ENCODE results near the gene FAM120B.

FAM120B gene

DNA sequence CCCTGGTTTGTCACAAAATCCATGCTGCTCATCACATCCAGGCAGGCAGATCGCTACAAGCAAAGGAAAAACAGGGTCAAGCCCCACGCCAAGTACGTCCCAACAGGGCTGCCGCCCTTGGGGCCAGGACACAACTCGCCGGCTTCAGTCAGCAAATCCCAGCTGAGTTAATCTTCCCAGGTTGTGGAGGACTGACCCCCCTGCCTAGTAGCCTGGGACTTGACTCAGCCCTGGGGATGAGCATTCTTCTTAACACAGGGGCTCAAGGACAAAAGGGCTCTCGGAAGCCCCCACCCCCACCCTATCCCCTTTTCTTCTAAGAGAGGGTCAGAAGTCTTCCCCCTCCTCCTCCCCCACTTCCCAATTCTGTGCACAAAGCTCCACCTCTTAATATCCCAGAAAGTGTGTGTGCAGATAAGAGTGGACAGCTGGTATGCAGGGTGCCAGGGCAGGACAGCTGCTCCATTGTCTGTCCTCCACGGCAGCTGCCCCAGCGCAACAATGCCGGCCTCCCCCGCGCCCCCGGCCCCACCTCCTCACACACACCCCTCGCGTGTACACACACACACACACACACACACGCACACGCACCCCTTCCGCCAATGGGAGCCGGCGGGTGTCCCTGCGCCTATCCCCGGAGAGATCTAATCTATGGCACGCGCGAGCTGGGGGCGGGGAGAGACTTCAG, 20.2 kb upstream of the FAM120B start:
- DNase-seq (ENCODE audit: low read depth in 2 of 2) = no peak

DNA sequence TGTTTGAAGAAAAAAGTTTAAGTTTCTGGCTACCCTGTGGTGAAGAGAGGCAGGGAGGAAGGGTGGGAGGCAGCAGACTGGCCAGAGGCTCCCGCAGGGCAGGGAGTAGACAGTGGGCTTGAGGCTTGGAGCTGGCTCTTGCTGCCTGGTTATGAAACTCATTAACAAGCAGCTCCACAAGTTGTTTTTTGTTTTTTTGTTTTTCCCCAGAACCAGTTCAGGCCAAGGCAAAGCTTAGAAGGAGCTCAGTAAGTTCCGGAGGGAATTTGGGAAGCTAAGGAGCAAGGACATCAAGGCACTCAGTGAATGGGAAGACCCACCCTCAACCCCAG, 19.7 kb upstream of the FAM120B start:
- DNase-seq (ENCODE audit: low read depth in 2 of 2) = no peak

- no peak for DNase-seq (ENCODE audit: low read depth in 2 of 2)
Measured at GRCh38 chr6:170287371-170287876, 19.1 kb upstream of the FAM120B start.

- DNase-seq (ENCODE audit: low read depth in 2 of 2) = no peak
Measured at GRCh38 chr6:170288091-170288631, 18.4 kb upstream of the FAM120B start.

DNA sequence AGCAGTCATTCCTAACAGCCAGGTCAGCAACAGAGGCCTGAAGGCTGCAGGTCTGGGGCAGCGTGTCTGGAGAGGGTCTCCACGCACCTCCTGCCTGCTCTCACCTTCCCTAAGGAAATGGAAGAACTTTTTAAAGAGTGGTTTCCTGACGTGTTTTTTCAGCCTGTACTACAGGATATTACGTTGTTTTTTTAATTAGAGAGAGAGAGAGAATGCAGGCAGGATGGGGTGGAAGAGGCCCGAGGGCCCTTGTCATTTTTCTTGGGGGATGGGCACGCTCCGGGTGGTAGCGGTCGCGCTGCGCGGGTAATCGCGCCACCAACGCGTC, 17.7 kb upstream of the FAM120B start:
- no peak for DNase-seq (ENCODE audit: low read depth in 2 of 2)

DNA sequence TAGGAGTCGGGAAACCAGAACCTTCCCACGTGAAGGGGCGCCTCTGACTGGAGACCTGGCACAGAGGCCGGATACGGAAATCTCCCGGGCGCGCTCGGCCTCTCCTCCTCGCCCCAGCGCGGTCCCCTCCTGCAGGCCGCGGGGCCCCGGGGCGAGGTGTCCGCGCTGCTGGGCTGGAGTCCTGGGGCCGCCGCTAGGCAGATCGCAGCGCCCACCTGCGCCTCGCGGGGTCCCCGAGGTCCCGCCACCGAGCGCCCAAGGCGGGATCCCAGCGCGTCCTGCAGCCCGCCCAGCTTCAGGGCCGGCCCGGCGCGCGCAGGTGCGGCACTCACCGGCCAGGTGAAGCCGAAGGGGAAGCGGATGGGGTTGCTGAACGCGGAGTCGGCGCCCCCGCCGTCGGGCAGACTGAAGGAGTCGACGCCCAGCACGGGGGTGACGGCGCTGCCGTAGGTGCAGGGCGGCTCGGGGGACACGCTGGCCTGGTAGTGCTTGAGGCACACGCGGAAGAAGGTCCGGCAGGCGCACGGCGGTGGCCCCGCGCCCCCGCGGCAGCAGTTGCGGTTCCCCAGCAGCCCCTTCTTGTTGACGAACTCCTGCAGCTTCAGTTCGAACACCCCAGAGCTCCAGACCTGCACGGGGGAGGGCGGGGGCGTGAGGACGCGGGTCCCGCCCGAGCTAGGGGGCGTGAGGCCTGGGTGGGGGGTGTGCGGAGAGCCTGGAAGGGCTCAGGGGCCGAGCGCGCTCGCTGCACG, 17.2 kb upstream of the FAM120B start:
- DNase-seq (ENCODE audit: low read depth in 2 of 2) = no peak

DNA sequence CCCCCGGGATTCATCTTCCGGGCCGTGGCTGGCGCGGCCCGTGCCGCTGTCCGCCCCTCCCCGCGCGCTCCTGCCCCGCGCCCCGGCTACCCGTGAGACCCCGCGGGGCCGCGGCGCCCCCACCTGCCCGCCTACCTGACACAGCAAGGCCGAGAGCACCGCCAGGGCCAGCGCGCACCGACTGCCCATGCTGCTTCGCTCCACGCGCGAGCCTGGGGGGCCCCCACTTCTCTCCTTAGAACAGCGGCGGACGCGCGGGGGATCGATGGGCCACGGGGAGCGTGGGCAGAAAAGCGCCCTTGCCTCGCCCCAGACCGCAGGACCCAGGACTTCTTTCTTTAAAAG, 16.6 kb upstream of the FAM120B start:
- DNase-seq (ENCODE audit: low read depth in 2 of 2) = no peak

- DNase-seq (ENCODE audit: low read depth in 2 of 2) = no peak
Measured at GRCh38 chr6:170290296-170291128, 16.0 kb upstream of the FAM120B start, which contains the start of gene DLL1. TSS of gene DLL1 (minus strand) at chr6:170291078. CDS start at chr6:170290139, 939 bp downstream.

DNA sequence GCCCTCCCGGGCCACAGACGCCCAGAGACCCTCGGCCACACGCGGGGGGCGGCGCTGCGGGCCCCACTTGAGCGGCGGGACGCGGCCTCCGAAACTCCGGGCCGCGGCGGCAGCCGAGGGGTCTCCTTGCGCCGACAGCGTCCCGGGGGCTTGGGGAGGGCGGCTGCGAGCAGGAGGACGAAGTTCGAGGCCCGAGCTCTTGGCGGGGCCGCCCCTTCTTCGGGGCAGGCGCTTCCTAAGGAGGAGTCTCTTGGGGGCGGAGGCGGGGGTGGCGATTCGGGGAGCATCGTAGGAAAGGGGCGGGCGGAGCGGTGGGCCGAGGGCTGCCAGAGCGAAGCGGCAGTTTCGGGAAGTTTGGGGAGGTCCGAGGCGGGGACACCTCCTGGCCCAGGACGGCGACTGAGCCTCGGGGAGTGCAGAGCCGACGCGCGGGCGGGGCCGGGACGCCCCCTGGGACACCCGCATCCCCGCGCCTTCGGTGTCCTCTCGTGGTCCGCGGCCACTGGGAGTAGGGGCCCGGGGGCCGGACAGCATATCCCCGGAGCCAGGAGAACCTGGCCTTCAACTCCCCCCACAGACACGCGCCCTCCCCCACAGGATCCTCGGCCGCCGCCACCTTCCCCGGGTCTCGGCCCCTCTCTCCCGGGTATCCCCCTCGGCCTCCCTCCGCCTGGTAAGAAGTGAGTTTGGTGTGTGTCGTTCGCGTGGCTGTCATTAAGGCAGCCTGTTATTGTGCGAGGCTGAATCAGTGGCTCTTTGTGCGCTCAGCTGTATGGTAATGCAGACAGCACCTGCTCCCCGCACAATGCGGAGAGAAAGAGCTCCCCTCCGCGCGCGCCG, 15.1 kb upstream of the FAM120B start:
- no peak for DNase-seq (ENCODE audit: low read depth in 2 of 2)

DNA sequence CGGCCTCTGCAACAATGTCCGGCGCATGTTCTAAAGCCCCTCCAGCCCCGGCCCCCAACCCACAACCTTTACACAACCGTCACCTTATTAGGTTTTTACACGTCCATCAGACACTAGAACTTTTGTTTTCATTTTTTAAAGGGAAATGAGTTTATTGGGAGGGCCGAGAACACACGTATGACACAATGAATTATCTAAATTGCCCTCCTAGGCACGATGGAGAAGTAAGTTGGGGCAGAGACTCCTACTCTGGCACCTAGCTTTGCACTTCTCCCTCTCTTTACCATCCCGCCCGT, 14.5 kb upstream of the FAM120B start:
- no peak for DNase-seq (ENCODE audit: low read depth in 2 of 2)

DNA sequence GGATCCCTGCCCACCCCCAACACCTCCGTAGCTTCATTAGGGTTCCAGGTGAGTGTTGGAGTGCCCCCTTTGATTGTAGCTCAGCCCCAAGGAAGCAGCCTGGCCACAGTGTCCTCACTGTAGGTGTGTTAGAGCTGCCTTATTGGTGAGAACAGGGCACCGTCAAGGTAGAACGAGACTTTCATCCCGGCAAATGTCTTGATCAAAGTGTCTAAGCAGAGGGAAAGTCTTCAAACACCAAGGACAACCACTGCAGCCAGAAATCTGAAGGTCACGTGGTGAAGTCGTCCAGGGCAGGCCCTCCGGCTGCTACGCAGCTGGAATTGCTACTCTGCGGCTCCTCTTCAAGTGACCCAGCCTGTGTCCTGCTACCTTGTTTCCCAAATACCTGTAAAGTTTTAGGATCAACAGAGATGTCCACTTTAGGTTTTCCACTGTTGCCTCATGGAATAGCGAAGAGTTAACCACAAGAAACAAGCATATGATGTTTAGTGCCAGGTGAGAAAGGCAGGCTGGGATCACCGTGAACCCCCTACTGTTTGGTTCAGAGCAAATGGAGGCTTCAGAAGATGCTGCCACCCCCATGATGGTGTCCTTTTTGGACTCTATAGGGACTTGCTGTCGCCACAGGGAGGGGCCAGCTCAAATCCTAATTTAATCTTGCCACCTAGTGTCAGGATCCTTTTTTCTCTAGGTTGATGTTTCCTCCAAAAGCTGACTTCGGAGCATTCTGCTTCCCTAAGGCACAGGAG, 14.0 kb upstream of the FAM120B start:
- no peak for DNase-seq (ENCODE audit: low read depth in 2 of 2)

- no peak for DNase-seq (ENCODE audit: low read depth in 2 of 2)
Measured at GRCh38 chr6:170293341-170294231, 13.0 kb upstream of the FAM120B start.

DNA sequence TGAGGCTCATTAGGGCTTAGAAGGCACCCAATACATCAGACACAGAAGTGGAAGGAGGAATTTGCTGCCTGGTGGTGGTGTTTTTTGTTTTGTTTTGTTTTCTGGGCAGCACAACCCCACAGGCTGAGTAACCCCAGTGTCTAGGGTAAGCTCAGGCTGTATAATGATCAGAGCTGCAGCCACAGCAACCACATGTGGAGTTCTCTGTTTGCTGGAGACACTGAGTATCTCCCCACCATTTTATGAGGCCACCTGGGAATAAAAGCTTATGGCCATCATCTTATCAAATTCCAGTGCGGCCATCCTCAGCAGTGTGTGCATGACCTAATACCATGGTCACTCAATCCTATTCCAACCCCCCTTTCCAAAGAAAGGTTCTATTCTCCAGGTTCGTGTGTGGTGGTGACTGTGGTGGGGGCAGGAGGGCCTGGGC, 12.2 kb upstream of the FAM120B start:
- DNase-seq (ENCODE audit: low read depth in 2 of 2) = no peak

GRCh38 chr6:170294813-170295509, 11.6 kb upstream of the FAM120B start:
- DNase-seq (ENCODE audit: low read depth in 2 of 2) = no peak

DNA sequence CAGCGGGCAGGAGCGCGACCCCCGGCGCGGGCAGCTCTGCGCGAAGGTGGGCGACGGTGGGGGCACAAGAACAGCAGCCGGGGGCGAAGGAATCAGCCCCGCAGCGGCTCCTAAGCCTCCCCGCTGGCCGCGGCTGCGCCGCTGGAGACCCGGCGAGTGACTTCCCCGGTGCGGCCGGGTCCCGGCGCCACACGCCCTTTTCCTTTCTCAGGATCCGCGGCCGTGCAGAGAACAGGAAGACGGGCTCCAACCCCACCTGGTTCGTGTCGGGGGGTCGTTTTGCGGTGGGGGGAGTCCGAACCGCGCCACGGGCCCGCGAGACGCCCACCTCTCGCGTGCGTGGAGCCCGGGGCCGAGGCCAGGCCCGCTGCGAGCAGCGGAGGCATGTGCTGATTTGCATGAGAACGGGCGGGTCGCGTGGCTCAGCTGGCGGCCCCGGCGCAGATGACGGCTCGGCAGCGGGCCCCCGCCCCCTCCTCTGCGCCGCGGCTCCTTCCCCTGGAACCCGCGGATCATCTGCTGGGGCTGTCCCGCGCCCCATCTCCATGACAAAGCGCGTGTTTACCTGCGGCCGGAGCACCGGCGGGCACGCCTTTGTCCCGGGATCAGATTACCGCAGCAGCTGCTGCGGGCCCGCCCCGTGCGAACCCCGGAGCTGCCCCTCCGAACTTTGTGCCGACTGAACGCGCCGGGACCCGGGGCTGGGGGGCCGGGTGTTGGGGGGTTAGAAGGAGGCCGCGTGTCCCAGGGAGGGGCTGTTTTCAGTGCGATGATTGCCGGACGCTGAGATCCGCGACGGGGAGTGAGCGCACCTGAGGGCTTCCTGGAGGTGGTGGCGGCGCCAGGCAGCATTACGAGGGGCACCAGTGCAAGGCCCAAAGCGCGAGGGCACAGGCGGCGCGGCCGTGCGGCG, 10.8 kb upstream of the FAM120B start:
- DNase-seq (ENCODE audit: low read depth in 2 of 2) = peak in 1 of 2 donors; percentile 14

DNA sequence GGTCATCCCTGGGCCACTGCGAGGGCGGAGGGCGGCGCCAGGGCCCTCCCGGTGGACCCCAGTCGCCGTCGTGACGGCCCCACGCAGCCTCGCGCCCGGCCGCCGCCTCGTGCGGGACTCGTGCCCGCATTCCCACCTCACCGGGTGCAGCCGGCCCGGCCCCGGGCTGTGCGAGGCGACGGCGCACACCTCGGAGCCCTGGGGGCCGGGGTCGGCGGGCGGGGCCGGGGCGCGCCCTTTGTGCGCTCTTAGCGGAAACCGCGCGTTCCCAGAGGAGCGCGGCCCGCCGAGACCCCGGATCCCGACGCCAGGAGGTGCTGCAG, 10.2 kb upstream of the FAM120B start:
- DNase-seq (ENCODE audit: low read depth in 2 of 2) = no peak

DNA sequence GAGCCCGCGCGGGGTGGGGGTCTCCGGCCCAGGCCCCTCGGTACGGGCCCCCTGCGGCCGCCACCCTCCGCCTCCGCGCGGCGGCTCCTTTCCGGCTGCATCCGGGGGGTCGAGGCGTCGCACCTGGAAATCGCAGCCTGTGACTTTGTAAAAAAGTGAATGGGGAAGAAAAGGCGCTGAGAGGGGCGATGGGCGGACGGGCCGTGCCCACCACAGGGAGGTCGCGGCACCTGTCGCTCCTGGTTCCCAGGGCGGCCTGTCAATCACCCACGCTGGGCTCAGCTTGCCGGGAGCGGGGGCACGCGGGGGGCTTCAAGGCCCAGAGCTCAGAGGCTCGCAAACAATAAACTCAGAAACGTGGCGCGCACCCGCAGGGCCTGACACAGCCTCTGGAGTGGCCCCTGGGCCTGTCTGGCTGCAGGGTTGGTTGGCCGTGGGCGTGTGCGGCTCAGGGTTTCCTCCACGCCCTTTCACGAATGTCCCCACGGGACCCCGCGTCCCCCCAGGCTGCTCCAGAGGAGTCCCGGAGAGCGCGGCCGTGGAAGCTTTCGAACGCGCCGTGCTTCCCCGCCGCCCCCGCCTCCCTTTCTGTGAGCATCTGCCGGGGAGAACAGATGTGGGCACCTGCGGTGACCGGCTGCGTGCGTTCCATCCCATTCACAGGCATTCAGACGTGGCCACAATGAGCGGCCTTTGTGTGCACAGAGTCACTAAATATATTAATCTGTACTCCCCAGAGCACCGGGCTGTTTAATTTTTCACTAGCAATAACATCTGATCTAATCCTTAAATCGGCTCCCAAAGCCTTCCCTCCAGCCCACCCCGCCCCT, 9.6 kb upstream of the FAM120B start:
- DNase-seq (ENCODE audit: low read depth in 2 of 2) = no peak

All from activated CD8-positive, alpha-beta memory T cell treated with anti-CD3 and anti-CD28 coated beads for 4 hours (primary cell).